GM23248 (cell line): ENCODE results near the gene GEMIN8. TPM values are rescaled to one million over a fixed set of nuclear protein-coding genes. Genes with fewer than 3 reads are reported as not detected.

Source experiments
- DNase-seq: peaks from one replicate; pipeline ENCODE4 v3.0.0-alpha.2; 2015
- H2AFZ ChIP-seq: fragments of 200-600 bp; sonication (generic); 2 replicates; pipeline ENCODE4 v1.6.1; 2016; ENCODE audit warnings: antibody characterized with exemption
- H3F3A ChIP-seq: fragments of 200-600 bp; sonication (generic); 2 replicates; pipeline ENCODE4 v1.6.1; 2016; ENCODE audit warnings: mild to moderate bottlenecking, antibody characterized with exemption, mixed run types; ENCODE audit not compliant: insufficient read depth
- H3K27ac ChIP-seq: fragments of 200-600 bp; sonication (generic); 2 replicates; pipeline ENCODE4 v1.5.1; 2016; ENCODE audit warnings: mild to moderate bottlenecking
- H3K27me3 ChIP-seq: fragments of 200-600 bp; sonication (generic); replicated peaks from 2 replicates; pipeline ENCODE4 v1.6.1; 2016; ENCODE audit warnings: mild to moderate bottlenecking; ENCODE audit not compliant: insufficient read depth
- H3K36me3 ChIP-seq: fragments of 200-600 bp; sonication (generic); 2 replicates; pipeline ENCODE4 v1.6.1; 2016; ENCODE audit warnings: low read depth, mild to moderate bottlenecking
- H3K4me1 ChIP-seq: fragments of 200-600 bp; sonication (generic); 2 replicates; pipeline ENCODE4 v1.6.1; 2016; ENCODE audit warnings: mild to moderate bottlenecking; ENCODE audit not compliant: insufficient read depth
- H3K4me2 ChIP-seq: fragments of 200-600 bp; sonication (generic); one replicate; pipeline ENCODE4 v1.6.1; 2016; ENCODE audit warnings: mild to moderate bottlenecking; ENCODE audit not compliant: unreplicated experiment
- H3K4me3 ChIP-seq: fragments of 200-600 bp; sonication (generic); 2 replicates; pipeline ENCODE4 v1.5.1; 2016; ENCODE audit warnings: mild to moderate bottlenecking
- H3K79me2 ChIP-seq: fragments of 200-600 bp; sonication (generic); 2 replicates; pipeline ENCODE4 v1.6.1; 2016; ENCODE audit warnings: mild to moderate bottlenecking; ENCODE audit not compliant: insufficient read depth
- H3K9ac ChIP-seq: fragments of 200-600 bp; sonication (generic); 2 replicates; pipeline ENCODE4 v1.6.1; 2016; ENCODE audit warnings: mild to moderate bottlenecking
- H3K9me2 ChIP-seq: fragments of 200-600 bp; sonication (generic); 2 replicates; pipeline ENCODE4 v1.6.1; 2016; ENCODE audit warnings: mixed run types, mild to moderate bottlenecking, moderate library complexity; ENCODE audit not compliant: insufficient read depth
- H3K9me3 ChIP-seq: fragments of 200-600 bp; sonication (generic); one replicate; pipeline ENCODE4 v1.6.1; 2017; ENCODE audit warnings: low read depth
- H4K20me1 ChIP-seq: fragments of 200-600 bp; sonication (generic); 2 replicates; pipeline ENCODE4 v1.6.0; 2016; ENCODE audit not compliant: insufficient read depth
- EZH2 ChIP-seq: fragments of 200-600 bp; sonication (generic); IDR thresholded peaks from 2 replicates; pipeline ENCODE4 v1.6.1; 2018; ENCODE audit warnings: antibody characterized with exemption, mild to moderate bottlenecking; ENCODE audit not compliant: insufficient read depth, poor library complexity, severe bottlenecking
- EZH2phosphoT487 ChIP-seq: fragments of 200-600 bp; sonication (generic); IDR thresholded peaks from 2 replicates; pipeline ENCODE4 v1.6.1; 2018; ENCODE audit warnings: antibody characterized with exemption, moderate library complexity, mild to moderate bottlenecking, low read depth; ENCODE audit not compliant: insufficient read depth
- WGBS, 2 experiments: methylation state at CpG; one replicate each; pipeline ENCODE4 v1.1.6; 2015 to 2017; ENCODE audit warnings: low lambda C conversion rate in 2 of 2, low coverage in 1 of 2; ENCODE audit errors: missing lambda C conversion rate in 2 of 2; 5-methylcytosine and 5-hydroxymethylcytosine counted together
- in situ Hi-C: fragments of 300-500 bp; cut with MboI; formaldehyde crosslinking; loops from 2 replicates; pipeline ENCODE4 v1.15.0; 2020
- polyA plus RNA-seq: library from polyadenylated mRNA; unstranded; fragments of >200 nt; fragmentation: Nextera tagmentation; extraction: Ambion mirVana; gene quantifications from 2 replicates; pipeline ENCODE4 v1.2.1, GENCODE V29; 2016
- total RNA-seq: library from RNA; depleted of rRNA; stranded (reverse); fragments of >200 nt; shearing (Covaris generic); gene quantifications from 2 replicates; pipeline ENCODE4 v1.2.3, GENCODE V29; 2014

Gene GEMIN8
- total and polyA plus RNA-seq, 2 experiments from 2014 or later: 12.1 to 20.5 TPM

GRCh38 chrX:14014526-14014925 is 15.2 kb downstream of the GEMIN8 start:
- Histone ChIP-seq H2AFZ (no peak overlapping the region), H3K27me3 (no peaks in the 10 kb centered on the region), H3K27ac (peak overlapping the region; percentile 51), H3K4me2 (no peak overlapping the region), H3K4me3 (no peak overlapping the region), H4K20me1 (no peaks in the 10 kb centered on the region), H3K9ac (no peak overlapping the region), H3K36me3 (no peaks in the 10 kb centered on the region), H3K9me3 (no peaks in the 10 kb centered on the region), H3K4me1 (peaks cover 26% of the 10 kb centered on the region; the same call in 1 of the 2 replicates), H3F3A (peaks cover 11% of the 10 kb centered on the region; the same call in 1 of the 2 replicates), H3K79me2 (no peaks in the 10 kb centered on the region), H3K9me2 (no peaks in the 10 kb centered on the region)
- no peak for TF ChIP-seq EZH2phosphoT487
- no peak for TF ChIP-seq EZH2
- 60 to 61% methylated on average over 4 of the region's 4 CpGs for WGBS, 2 experiments
- in situ Hi-C loops: no loop called here
- no peak for DNase-seq

- Histone ChIP-seq H3K36me3 (no peaks in the 10 kb centered on the region), H3K27me3 (no peaks in the 10 kb centered on the region), H3K4me3 (no peak overlapping the region), H3K9ac (no peak overlapping the region), H4K20me1 (no peaks in the 10 kb centered on the region), H3K9me3 (no peaks in the 10 kb centered on the region), H3K4me1 (peaks cover 26% of the 10 kb centered on the region; the same call in 1 of the 2 replicates), H3K9me2 (no peaks in the 10 kb centered on the region), H3F3A (peaks cover 11% of the 10 kb centered on the region; the same call in 1 of the 2 replicates), H2AFZ (no peak overlapping the region), H3K27ac (no peak overlapping the region), H3K79me2 (no peaks in the 10 kb centered on the region), H3K4me2 (no peak overlapping the region)
- 40 to 41% methylated on average over 4 of the region's 4 CpGs for WGBS, 2 experiments
- in situ Hi-C loops: no loop called here
- DNase-seq: peak; percentile 24
- TF ChIP-seq EZH2 (no peak), EZH2phosphoT487 (no peak)
Observed at GRCh38 chrX:14013054-14013453, 16.6 kb downstream of the GEMIN8 start.

- Histone ChIP-seq H3K4me2 (no peak overlapping the region), H3F3A (peaks cover 4% of the 10 kb centered on the region; the same call in 1 of the 2 replicates), H2AFZ (no peak overlapping the region), H3K4me1 (peaks cover 17% of the 10 kb centered on the region; the same call in 1 of the 2 replicates), H3K9ac (no peak overlapping the region), H3K79me2 (no peaks in the 10 kb centered on the region), H3K27ac (peak overlapping the region; percentile 30; the same call in 1 of the 2 replicates), H3K9me2 (no peaks in the 10 kb centered on the region), H3K9me3 (no peaks in the 10 kb centered on the region), H3K36me3 (no peaks in the 10 kb centered on the region), H3K4me3 (no peak overlapping the region), H3K27me3 (no peaks in the 10 kb centered on the region), H4K20me1 (no peaks in the 10 kb centered on the region)
- in situ Hi-C loops: no loop called here
- DNase-seq: peak; percentile 51
- no peak for TF ChIP-seq EZH2phosphoT487
- WGBS, 2 experiments: 53 to 57% methylated on average over 3 of the region's 3 CpGs
Observed at GRCh38 chrX:14010566-14010965, 19.1 kb downstream of the GEMIN8 start.

- Histone ChIP-seq H2AFZ (no peak overlapping the region), H3K27ac (no peak overlapping the region), H3K4me3 (no peak overlapping the region), H3K4me2 (no peak overlapping the region), H3F3A (no peaks in the 10 kb centered on the region), H3K9me3 (no peaks in the 10 kb centered on the region), H3K27me3 (no peaks in the 10 kb centered on the region), H3K4me1 (peaks cover 7% of the 10 kb centered on the region; the same call in 1 of the 2 replicates), H3K79me2 (no peaks in the 10 kb centered on the region), H4K20me1 (no peaks in the 10 kb centered on the region), H3K9me2 (no peaks in the 10 kb centered on the region), H3K36me3 (no peaks in the 10 kb centered on the region), H3K9ac (no peak overlapping the region)
- no peak for TF ChIP-seq EZH2phosphoT487
- no peak for TF ChIP-seq EZH2
- DNase-seq: no peak
- WGBS, 2 experiments: 72 to 78% methylated on average over 10 of the region's 10 CpGs
- in situ Hi-C loops: no loop called here
Observed at GRCh38 chrX:14006540-14006939, 23.2 kb downstream of the GEMIN8 start.
